Measurements from ENCODE around the gene ANKS1B.

ANKS1B gene

DNA sequence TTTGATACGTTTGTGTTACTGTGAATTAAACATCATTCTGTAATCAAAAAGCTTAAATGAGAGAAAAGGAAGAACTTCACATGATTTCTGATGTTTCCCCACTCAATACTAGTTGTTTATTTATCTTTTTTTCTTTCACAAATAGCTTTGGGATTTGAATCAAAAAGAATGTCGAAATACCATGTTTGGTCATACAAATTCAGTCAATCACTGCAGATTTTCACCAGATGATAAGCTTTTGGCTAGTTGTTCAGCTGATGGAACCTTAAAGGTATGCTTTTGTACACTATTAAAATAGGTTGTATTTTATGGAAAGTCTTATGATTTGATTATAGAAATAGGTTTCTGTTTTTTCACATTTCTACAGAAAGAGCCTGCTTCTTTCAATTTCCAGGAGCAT is 1298.1 kb downstream of the ANKS1B start:
- no peak for DNase-seq
